H9 (cell line): ENCODE results near the gene TREM2. TPM values are rescaled to one million over a fixed set of nuclear protein-coding genes. Genes with fewer than 3 reads are reported as not detected.

Source experiments
- DNase-seq: peaks from one replicate; pipeline ENCODE4 v3.0.0-alpha.2; 2017
- H2AFZ ChIP-seq: one replicate; pipeline ENCODE4 v1.6.1; 2013; ENCODE audit warnings: mild to moderate bottlenecking, low read length, control low read depth, moderate library complexity
- H2AK5ac ChIP-seq: 2 replicates; pipeline ENCODE4 v1.6.1; 2013; ENCODE audit warnings: low read length, control low read depth, mixed read lengths; ENCODE audit not compliant: insufficient read length
- H2BK120ac ChIP-seq: one replicate; pipeline ENCODE4 v1.6.1; 2013; ENCODE audit warnings: low read depth, mild to moderate bottlenecking, low read length, control low read depth, inconsistent platforms; ENCODE audit not compliant: poor library complexity, severe bottlenecking
- H2BK12ac ChIP-seq: 2 replicates; pipeline ENCODE4 v1.6.1; 2013; ENCODE audit warnings: low read length, control low read depth, mixed read lengths, low read depth; ENCODE audit not compliant: insufficient read length
- H2BK15ac ChIP-seq: 2 replicates; pipeline ENCODE4 v1.6.1; 2013; ENCODE audit warnings: low read depth, low read length, control low read depth
- H2BK20ac ChIP-seq: one replicate; pipeline ENCODE4 v1.6.1; 2013; ENCODE audit warnings: low read depth, mild to moderate bottlenecking, low read length, control low read depth, inconsistent platforms; ENCODE audit not compliant: poor library complexity, severe bottlenecking
- H2BK5ac ChIP-seq: 2 replicates; pipeline ENCODE4 v1.6.1; 2013; ENCODE audit warnings: low read length, control low read depth, mixed read lengths; ENCODE audit not compliant: insufficient read length
- H3K14ac ChIP-seq: 2 replicates; pipeline ENCODE4 v1.6.1; 2013; ENCODE audit warnings: low read length, control low read depth; ENCODE audit not compliant: insufficient read depth
- H3K18ac ChIP-seq: 2 replicates; pipeline ENCODE4 v1.6.1; 2013; ENCODE audit warnings: low read depth, mild to moderate bottlenecking, mixed read lengths, low read length, control low read depth; ENCODE audit not compliant: insufficient read length
- H3K23ac ChIP-seq: 2 replicates; pipeline ENCODE4 v1.6.1; 2013; ENCODE audit warnings: low read length, control low read depth, mixed read lengths, low read depth; ENCODE audit not compliant: insufficient read length
- H3K23me2 ChIP-seq: 2 replicates; pipeline ENCODE4 v1.6.1; 2013; ENCODE audit warnings: low read depth, mild to moderate bottlenecking, mixed read lengths, low read length, control low read depth; ENCODE audit not compliant: insufficient read length, poor library complexity, severe bottlenecking
- H3K27ac ChIP-seq: 2 replicates; pipeline ENCODE4 v1.5.1; 2013; ENCODE audit warnings: low read length, control low read depth, mixed read lengths, low read depth; ENCODE audit not compliant: insufficient read length
- H3K27me3 ChIP-seq: 2 replicates; pipeline ENCODE4 v1.6.1; 2013; ENCODE audit warnings: low read length, control low read depth, inconsistent platforms; ENCODE audit not compliant: insufficient read depth
- H3K4ac ChIP-seq: 2 replicates; pipeline ENCODE4 v1.6.1; 2013; ENCODE audit warnings: low read depth, mild to moderate bottlenecking, control low read depth, inconsistent platforms, low read length, moderate library complexity
- H3K4me1 ChIP-seq: 2 replicates; pipeline ENCODE4 v1.6.1; 2013; ENCODE audit warnings: low read length, control low read depth, inconsistent platforms; ENCODE audit not compliant: insufficient read depth
- H3K4me2 ChIP-seq: 2 replicates; pipeline ENCODE4 v1.6.1; 2013; ENCODE audit warnings: low read length, control low read depth, mixed read lengths; ENCODE audit not compliant: insufficient read length, insufficient read depth
- H3K56ac ChIP-seq: 2 replicates; pipeline ENCODE4 v1.6.1; 2013; ENCODE audit warnings: low read depth, mild to moderate bottlenecking, mixed read lengths, low read length, control low read depth; ENCODE audit not compliant: insufficient read length
- H3K79me1 ChIP-seq: 2 replicates; pipeline ENCODE4 v1.6.1; 2013; ENCODE audit warnings: low read depth, mild to moderate bottlenecking, moderate library complexity, low read length, control low read depth, inconsistent platforms; ENCODE audit not compliant: insufficient read depth, poor library complexity, severe bottlenecking
- H3K79me2 ChIP-seq: 2 replicates; pipeline ENCODE4 v1.6.1; 2013; ENCODE audit warnings: low read length, control low read depth, inconsistent platforms; ENCODE audit not compliant: insufficient read depth
- H3K9ac ChIP-seq: 2 replicates; pipeline ENCODE4 v1.6.1; 2013; ENCODE audit warnings: low read length, control low read depth, mixed read lengths; ENCODE audit not compliant: insufficient read length; ENCODE audit errors: extremely low read depth
- H3K9me3 ChIP-seq: one replicate; pipeline ENCODE4 v1.6.1; 2013; ENCODE audit warnings: low read depth, low read length, inconsistent platforms; ENCODE audit not compliant: control insufficient read depth
- H3T11ph ChIP-seq: one replicate; pipeline ENCODE4 v1.6.1; 2013; ENCODE audit warnings: mild to moderate bottlenecking, low read length, control low read depth, inconsistent platforms
- H4K20me1 ChIP-seq: one replicate; pipeline ENCODE4 v1.6.1; 2013; ENCODE audit not compliant: control insufficient read depth, insufficient read length, insufficient read depth
- H4K5ac ChIP-seq: 2 replicates; pipeline ENCODE4 v1.6.1; 2013; ENCODE audit warnings: low read depth, mild to moderate bottlenecking, mixed read lengths, low read length, control low read depth; ENCODE audit not compliant: insufficient read length
- H4K8ac ChIP-seq: replicated peaks from 2 replicates; pipeline ENCODE4 v1.6.1; 2013; ENCODE audit warnings: low read length, control low read depth, mixed read lengths, low read depth; ENCODE audit not compliant: insufficient read length
- H4K91ac ChIP-seq: 2 replicates; pipeline ENCODE4 v1.6.1; 2013; ENCODE audit warnings: low read depth, mild to moderate bottlenecking, moderate library complexity, mixed read lengths, low read length, control low read depth; ENCODE audit not compliant: insufficient read length
- H3K27ac Mint-ChIP-seq, 3 experiments: 2 replicates in 2 of 3; 3 replicates in 1 of 3; pipeline ENCODE4 v1.8.0; 2020 to 2021; ENCODE audit warnings: mixed read lengths in 3 of 3, mild to moderate bottlenecking in 1 of 3, moderate library complexity in 1 of 3
- H3K27me3 Mint-ChIP-seq: 2 replicates; pipeline ENCODE4 v1.8.0; 2021; ENCODE audit warnings: low read depth, mild to moderate bottlenecking, moderate library complexity, mixed read lengths
- H3K36me3 Mint-ChIP-seq, 3 experiments: 2 replicates in 2 of 3; 3 replicates in 1 of 3; pipeline ENCODE4 v1.8.0; 2020 to 2021; ENCODE audit warnings: low read depth in 3 of 3, mixed read lengths in 3 of 3; ENCODE audit not compliant: insufficient read depth in 1 of 3
- H3K4me1 Mint-ChIP-seq, 2 experiments: 2 replicates each; pipeline ENCODE4 v1.8.0; 2020; ENCODE audit warnings: mixed read lengths in 2 of 2
- H3K4me3 Mint-ChIP-seq, 2 experiments: 2 replicates in 1 of 2; 3 replicates in 1 of 2; pipeline ENCODE4 v1.8.0; 2020 to 2021; ENCODE audit warnings: mild to moderate bottlenecking in 2 of 2, mixed read lengths in 2 of 2, moderate library complexity in 1 of 2
- H3K9me3 Mint-ChIP-seq, 2 experiments: 2 replicates in 1 of 2; 3 replicates in 1 of 2; pipeline ENCODE4 v1.8.0; 2020; ENCODE audit warnings: mild to moderate bottlenecking in 2 of 2, mixed read lengths in 2 of 2, moderate library complexity in 1 of 2
- WGBS: extraction: QIAGEN DNeasy Blood & Tissue Kit; methylation state at CpG from one replicate; pipeline ENCODE4 v1.1.7; 2013; ENCODE audit warnings: missing lambda C conversion rate, low lambda C conversion rate, mixed read lengths; ENCODE audit not compliant: insufficient read length; ENCODE audit errors: extremely low coverage; 5-methylcytosine and 5-hydroxymethylcytosine counted together
- total RNA-seq: library from RNA; stranded (reverse); gene quantifications from 2 replicates; pipeline ENCODE4 v1.2.1, GENCODE V29; 2021
- TF ChIP-seq, protein P1 (sequence below): fragments of 200-600 bp; sonication (generic); conservative IDR thresholded peaks from 3 replicates; pipeline ENCODE4 v1.8.0; 2021; ENCODE audit warnings: antibody characterized with exemption, mild to moderate bottlenecking

TREM2 gene
- total RNA-seq, 1 experiment from 2014 or later = 0.31 TPM

- Histone ChIP-seq H2BK12ac (no peak overlapping the region), H2AK5ac (no peak overlapping the region)
These were observed 30.3 kb upstream of the TREM2 start for GRCh38 chr6:41193171-41193734.

More at GRCh38 chr6:41193171-41193734, 30.3 kb upstream of the TREM2 start:
- Histone ChIP-seq H4K5ac (no peak overlapping the region), H3K14ac (no peak overlapping the region), H3K4me2 (no peak overlapping the region), H2BK5ac (no peak overlapping the region), H4K91ac (no peak overlapping the region), H2BK120ac (no peak overlapping the region), H3K4me1 (no peaks in the 10 kb centered on the region), H4K8ac (no peak overlapping the region), H3K23me2 (no peaks in the 10 kb centered on the region), H2BK15ac (no peak overlapping the region), H3K18ac (no peak overlapping the region), H3K9ac (no peak overlapping the region), H3K56ac (no peak overlapping the region), H2AFZ (no peak overlapping the region), H3K79me2 (no peaks in the 10 kb centered on the region), H3T11ph (no peak overlapping the region), H2BK20ac (no peak overlapping the region), H3K79me1 (no peaks in the 10 kb centered on the region), H3K9me3 (peaks cover 10% of the 10 kb centered on the region), H3K4ac (no peak overlapping the region), H3K27me3 (no peaks in the 10 kb centered on the region), H3K27ac (no peak overlapping the region), H3K23ac (no peak overlapping the region), H4K20me1 (no peaks in the 10 kb centered on the region)
- H3K27me3 Mint-ChIP-seq = peaks cover 22% of the 10 kb centered on the region
- H3K4me3 Mint-ChIP-seq = no peak overlapping the region
- TF ChIP-seq, protein P1, sequence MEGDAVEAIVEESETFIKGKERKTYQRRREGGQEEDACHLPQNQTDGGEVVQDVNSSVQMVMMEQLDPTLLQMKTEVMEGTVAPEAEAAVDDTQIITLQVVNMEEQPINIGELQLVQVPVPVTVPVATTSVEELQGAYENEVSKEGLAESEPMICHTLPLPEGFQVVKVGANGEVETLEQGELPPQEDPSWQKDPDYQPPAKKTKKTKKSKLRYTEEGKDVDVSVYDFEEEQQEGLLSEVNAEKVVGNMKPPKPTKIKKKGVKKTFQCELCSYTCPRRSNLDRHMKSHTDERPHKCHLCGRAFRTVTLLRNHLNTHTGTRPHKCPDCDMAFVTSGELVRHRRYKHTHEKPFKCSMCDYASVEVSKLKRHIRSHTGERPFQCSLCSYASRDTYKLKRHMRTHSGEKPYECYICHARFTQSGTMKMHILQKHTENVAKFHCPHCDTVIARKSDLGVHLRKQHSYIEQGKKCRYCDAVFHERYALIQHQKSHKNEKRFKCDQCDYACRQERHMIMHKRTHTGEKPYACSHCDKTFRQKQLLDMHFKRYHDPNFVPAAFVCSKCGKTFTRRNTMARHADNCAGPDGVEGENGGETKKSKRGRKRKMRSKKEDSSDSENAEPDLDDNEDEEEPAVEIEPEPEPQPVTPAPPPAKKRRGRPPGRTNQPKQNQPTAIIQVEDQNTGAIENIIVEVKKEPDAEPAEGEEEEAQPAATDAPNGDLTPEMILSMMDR = no peak
- peaks cover 6 to 15% (median 11%) of the 10 kb centered on the region in 3 experiments for H3K36me3 Mint-ChIP-seq
- H3K4me1 Mint-ChIP-seq = peaks cover 0 to 7% of the 10 kb centered on the region in 2 experiments; a peak in 2 of 4 replicates
- DNase-seq = no peak
- no CpG with 5 or more reads among the region's 5 CpGs for WGBS
- H3K27ac Mint-ChIP-seq = peak overlapping the region in 1 of 3 experiments; percentile 53; a peak in 1 of 7 replicates
- peaks cover 14 to 15% of the 10 kb centered on the region in 2 experiments for H3K9me3 Mint-ChIP-seq
